T-helper 22 cell (primary cell): ENCODE results near the gene FN3K.
"Not testable (repeated sequence)": the region's sequence is repeated elsewhere in the genome, so short reads cannot be mapped to it uniquely, and the experiment has no call there.

ENCODE experiments used
- DNase-seq: peaks from one replicate; pipeline ENCODE4 v3.0.0-alpha.2; 2020; ENCODE audit warnings: low read depth

The FN3K gene

DNA sequence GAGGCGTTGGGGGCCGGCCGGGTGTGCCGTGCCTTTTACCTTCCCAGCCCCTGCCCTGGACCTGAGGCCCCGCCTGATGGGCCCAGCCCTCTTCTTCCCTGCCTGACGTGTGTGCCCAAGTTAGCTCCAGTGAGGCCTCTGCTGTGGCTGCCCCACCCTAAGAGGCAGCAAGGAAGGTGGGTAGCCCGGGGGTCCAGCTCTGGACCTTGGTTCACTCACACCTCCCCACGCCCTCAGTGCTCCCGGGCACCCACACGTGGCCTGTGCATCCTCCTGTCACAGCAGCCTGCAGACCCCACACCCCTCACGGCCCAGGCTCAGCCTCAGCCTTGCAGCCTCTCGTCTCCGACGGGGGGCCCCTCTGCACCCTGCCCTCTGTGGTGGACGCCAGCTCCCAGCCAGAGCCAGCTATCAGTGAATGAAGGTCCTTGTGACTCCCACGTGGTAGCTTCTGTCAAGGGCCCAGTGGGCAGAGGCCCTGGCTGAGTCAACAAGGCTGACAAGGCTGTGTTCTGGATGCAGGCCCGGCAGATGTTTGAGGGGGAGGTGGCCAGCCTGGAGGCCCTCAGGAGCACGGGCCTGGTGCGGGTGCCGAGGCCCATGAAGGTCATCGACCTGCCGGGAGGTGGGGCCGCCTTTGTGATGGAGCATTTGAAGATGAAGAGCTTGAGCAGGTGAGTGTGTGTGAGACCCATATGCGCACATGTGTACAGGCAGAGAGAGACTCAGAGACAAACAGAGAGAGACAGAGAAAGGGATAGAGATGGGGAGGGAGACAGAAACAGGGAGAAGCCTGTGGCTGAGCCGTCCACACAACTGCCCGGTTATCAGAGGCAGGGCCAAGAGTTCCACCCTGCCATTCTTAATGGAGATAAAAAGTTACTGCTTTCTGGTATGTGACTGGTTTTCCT lies 2.8 kb downstream of the FN3K start:
- DNase-seq: no peak

DNA sequence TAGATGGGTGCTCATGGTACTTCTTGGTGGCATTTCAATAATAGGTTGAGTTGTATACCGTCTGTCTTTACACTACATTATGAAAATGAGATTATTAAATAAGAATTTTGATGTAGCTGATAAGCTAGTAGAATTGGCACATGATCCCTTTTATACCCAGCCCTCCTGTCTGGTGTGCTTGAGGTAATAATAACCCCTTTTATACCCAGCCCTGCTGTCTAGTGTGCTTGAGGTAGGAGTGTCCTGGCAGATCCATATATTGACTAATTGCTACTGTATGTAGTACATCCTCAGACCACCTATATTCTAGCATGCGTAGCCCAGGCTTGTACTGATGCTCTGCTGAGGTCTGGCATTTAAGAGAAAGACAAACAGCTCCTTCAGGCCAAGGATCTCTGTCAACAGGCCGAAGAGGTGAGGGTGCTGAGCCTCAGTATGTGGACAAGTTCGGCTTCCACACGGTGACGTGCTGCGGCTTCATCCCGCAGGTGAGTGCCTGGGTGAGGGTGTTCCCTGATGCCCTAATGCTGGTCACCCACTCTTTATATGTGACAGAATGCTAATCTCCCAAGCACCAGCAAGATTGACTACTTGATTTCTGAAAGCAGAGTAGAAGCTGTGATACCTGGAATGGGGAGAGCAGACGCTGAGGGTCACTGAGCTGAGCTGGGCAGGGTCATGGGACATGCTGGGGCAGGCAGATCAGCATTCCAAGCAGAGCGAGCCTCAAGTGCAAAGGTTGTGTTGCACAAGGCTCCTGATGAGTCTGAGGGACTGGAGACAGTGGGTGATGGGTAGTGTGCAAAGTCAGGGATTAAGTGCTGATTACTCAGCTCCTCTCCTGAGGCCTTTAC lies 5.7 kb downstream of the FN3K start:
- DNase-seq: no peak

DNA sequence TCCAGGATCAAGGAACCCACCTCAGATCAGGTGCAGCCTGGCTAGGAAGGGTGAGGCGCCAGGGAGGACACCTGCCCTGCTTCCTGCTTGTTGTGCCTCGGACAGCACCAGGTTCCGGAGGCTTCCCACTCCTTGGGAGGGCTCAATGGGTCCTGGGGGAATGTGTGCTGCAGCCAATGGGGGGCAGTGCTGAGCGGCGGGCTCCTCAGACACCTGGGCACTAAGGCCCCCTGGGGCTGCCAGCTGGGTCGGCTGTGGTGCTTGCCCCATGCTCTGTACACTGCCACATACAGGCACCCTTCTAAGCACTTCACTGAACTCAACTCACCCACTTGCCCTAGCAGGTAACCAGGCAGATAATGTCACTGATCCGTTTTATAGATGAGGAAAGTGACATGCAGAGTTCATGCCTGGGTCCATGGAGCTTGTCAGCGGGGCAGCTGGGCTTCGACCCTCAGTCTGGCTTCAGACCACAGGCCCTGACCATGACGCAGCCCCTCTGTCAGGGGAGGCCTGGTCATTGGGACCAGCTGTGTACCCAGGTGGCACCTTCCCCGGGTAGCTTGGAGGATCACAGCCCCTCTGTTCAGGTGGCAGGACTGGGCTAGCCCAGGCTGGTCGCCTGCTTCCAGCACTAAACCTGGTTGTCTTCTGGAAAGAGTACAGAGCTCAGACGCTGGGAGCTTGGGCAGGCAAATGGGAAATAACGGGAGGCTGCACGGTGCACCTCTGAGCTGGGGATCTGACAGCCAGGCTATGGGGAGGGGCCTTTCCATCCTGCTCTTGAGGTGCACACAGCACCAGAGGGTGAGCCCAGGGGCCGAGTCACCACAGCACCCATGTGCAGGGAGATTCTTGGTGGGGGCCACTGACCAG lies 8.2 kb downstream of the FN3K start:
- no peak for DNase-seq

DNA sequence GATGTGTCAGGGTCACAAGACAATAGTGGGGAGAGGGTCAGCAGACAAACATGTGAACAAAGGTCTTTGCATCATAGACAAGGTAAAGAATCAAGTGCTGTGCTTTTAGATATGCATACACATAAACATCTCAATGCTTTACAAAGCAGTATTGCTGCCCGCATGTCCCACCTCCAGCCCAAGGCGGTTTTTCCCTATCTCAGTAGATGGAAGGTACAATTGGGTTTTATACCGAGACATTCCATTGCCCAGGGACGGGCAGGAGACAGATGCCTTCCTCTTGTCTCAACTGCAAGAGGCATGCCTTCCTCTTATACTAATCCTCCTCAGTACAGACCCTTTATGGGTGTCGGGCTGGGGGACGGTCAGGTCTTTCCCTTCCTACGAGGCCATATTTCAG lies 9.3 kb downstream of the FN3K start:
- DNase-seq: not testable (repeated sequence)

DNA sequence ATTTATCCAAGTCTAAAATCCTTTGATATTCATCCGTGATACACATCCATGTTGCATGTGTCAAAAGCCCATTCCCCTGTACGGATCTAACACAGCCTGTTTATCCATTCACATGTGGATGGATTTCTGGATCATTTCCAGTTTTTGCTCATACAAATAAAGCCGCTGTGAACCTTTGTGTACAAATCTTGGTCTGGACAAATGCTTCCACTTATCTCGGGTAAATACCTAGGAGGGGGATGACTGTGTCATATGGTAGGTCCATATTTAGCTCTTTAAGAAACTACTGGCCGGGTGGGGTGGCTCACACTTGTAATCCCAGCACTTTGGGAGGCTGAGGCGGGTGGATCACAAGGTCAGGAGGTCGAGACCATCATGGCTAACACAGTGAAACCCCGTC lies 10.1 kb downstream of the FN3K start:
- DNase-seq: no peak

DNA sequence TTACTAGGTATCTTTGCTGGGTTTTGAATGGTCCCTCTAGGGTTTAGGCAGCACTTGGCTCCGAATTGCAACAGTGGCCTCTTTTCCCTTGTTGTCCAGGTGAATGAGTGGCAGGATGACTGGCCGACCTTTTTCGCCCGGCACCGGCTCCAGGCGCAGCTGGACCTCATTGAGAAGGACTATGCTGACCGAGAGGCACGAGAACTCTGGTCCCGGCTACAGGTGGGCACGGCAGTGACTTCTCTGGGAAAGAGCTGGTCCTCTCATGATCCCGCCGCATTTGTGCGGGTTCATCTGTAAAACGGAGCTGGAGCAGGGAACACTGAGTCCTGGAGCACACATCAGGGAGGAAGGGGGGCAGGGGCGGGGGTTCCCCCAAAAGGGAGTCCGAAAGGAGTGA lies 13.3 kb downstream of the FN3K start:
- no peak for DNase-seq

DNA sequence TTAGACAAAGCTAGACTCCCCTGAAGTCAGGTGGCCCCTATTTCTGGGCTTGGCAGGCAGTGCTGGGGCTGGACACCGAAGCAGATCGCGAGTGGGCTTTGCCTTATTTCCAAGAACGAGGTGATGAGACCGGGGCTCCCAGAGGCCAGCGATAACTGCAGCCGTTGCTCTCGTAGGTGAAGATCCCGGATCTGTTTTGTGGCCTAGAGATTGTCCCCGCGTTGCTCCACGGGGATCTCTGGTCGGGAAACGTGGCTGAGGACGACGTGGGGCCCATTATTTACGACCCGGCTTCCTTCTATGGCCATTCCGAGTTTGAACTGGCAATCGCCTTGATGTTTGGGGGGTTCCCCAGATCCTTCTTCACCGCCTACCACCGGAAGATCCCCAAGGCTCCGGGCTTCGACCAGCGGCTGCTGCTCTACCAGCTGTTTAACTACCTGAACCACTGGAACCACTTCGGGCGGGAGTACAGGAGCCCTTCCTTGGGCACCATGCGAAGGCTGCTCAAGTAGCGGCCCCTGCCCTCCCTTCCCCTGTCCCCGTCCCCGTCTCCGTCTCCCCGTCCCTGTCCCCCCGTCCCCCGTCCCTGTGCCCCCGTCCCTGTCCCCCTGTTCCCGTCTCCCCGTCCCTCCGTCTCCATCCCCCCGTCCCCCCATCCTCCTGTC lies 15.0 kb downstream of the FN3K start:
- no peak for DNase-seq

DNA sequence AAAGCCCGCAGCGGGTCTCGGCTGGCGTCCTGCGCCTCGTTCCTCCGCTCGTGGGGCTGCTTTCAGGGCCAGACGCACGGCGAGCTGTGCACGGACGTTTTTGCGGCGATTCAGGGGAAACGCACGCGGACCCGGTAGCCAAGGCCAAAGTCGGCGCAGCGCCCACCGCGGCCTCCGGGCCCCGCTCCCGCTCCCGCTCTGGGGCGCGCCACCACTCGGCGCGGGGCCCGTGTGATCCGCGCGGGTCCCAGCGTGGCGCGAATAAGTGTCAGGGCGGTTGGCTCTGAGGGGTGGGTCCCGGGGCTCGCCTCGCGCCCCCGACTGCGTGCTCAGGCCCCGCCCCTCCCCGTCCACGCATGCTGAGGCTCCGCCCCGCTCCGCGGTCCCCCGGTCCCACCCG lies 15.8 kb downstream of the FN3K start:
- DNase-seq: no peak

DNA sequence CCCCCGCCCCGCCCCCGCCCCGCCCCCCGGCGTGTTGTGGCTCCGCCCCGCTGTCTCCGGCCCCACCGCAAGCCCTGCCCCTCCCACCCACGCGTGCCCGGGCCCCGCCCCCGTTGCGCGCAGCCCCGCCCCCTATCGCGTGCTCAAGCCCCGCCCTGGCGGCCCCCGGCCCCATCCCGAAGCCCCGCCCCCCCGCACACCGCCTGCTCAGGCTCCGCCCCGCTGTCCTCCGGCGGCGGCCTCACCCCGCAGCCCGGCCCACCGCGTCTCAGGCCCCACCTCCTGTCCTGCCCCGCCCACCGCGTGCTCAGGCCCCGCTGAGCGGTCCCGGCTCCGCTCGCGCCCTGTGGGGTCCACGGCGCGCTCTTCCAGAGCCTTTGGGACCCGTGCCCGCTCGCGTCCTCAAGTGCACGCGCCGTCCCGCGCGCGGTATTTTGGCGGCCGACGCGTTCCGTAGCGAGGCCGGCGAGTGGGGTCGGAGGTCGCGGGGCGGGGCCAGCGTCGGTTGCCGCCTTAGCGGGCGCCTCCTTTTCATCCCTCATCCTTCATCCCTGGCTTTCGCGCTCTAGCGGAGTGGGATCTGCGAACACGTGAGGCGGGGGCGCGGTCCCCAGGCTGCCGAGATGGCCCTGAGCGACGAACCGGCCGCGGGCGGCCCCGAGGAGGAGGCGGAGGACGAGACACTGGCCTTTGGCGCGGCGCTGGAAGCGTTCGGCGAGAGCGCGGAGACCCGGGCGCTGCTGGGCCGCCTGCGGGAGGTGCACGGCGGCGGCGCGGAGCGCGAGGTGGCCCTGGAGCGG lies 16.4 kb downstream of the FN3K start, which contains the start of gene TBCD:
Gene TBCD (plus strand): TSS at position 495 of the 800 bp plus-strand sequence. CDS start 129 bp downstream, at position 624.
- peak; percentile 83 for DNase-seq

DNA sequence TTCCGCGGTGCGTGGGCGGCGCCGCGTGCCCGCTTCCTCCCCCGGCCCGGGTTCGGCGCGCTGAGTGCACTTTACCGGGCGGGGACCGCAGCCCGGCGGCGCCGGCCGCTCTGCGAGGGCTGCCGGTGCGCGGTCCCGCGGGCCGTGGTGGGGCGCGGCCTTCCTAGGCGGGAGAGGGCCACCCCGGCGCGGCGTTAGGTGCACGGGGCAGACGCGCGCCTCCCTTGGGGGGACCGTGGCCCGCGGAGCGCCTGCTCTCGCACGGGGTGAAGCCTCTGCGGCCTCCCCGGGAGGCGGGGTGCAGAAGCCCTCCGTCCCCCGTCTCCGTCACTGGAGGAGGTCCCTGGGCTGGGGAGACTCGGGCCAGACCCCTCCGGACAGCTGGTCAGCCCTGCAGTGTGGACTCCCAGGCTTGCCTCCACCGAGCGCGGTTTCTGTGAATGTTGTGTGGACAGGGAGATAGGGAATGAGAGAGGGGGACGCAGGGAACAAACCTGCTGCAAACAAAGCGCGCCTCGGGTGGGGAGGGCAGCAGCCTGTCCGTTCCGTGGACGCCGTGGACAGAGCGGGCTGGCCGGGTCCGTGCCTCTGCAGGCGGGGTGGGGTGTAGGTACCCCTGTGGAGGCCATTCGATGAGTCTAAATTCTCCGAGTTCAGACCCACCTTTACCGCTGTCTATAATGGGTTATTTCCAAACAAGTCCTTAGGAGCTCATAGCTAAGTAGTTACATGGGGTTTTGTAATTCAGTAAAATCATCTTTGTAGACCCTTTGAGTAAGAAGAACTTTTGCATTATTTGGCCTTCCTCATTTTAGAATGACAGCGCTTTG lies 17.2 kb downstream of the FN3K start:
- DNase-seq: no peak

DNA sequence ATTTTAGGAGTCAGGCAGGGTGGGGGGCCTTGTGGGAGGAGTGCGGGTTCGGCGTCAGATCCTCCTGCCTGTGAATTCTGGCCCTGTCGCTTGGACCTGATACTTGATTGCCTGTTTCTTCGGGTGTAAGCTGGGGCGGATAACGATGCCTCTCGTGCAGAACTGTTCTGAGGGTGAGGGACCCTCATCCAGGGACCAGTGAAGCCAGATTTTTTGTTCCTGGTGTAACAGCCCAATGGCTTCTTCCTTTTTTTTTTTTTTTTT lies 17.7 kb downstream of the FN3K start:
- DNase-seq: no peak

DNA sequence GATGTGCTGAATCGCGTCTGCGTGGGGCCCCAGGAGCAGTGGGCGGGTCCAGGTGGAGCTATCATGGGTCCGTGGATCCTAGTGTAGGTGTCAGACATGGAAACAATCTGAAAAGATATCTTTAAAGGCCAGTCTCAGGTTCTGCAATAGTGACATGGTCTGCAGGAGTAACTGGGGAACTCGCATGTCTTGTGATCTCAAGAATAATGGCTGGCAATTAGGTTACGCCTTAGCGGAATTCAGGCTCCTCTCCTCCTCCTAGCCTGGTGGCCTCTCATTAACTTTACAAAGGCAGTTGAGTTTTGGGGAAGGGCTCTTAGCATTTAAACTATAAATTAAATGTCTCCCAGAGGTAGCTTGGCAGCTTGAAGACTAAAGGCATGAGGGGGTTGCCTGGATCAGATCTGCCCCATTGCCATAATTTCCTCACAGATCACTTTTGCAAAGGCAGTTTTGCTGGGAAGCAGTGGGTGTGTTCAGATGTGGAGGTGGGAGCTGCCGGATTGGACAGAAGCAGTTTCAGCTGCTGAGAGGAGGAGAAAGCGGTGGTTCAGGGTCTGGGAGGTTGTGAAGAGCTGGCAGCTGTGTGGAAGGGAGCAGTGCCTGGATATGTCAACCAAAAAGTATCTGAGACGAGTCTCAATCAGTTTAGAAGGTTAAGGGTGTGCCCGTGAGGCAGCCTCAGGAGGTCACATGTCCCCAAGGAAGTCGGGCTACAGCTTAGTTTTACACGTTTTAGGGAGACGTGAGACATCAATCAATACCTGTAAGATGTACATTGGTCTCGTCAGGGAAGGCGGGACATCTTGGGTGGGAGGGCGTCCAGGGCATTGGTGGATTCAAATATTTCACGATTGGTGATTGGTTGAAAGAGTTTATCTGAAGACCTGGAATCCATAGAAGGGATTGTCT lies 19.1 kb downstream of the FN3K start:
- no peak for DNase-seq

DNA sequence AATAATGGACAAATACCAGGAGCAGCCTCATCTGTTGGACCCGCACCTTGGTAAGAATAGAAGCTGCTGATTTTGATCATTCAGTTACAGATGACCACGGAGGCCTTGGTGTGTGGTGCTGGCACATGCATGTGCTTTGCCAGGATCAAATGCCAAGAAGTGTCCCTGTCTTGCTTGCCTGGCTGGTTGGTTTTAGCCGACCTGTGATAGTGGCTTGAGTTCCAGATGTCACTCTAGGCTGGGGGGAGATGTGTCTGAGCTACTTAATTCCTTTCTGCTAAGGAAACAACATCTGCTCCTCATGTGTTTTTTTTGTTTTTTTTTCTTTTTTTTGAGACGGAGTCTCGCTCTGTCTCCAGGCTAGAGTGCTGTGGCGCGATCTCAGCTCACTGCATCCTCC lies 20.8 kb downstream of the FN3K start:
- DNase-seq: no peak

DNA sequence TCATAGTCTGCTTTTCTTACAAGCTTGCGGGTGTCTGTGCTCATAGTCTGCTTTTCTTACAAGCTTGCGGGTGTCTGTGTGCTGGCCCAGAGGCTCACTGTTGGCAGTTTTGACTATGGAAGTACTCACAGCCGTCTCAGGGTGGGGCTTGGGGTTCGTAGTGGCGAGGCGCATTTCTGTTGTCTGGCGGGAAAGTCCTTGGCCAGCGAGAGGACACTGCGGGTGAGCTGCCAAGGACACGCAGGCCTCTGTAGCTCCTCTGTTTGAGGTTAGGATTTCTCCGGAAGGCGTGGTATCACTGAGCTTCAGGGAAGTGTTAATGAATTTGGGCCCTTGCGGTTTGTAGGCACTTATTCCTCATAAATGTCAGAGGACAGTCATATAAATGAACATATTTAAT lies 30.0 kb downstream of the FN3K start:
- DNase-seq: no peak

DNA sequence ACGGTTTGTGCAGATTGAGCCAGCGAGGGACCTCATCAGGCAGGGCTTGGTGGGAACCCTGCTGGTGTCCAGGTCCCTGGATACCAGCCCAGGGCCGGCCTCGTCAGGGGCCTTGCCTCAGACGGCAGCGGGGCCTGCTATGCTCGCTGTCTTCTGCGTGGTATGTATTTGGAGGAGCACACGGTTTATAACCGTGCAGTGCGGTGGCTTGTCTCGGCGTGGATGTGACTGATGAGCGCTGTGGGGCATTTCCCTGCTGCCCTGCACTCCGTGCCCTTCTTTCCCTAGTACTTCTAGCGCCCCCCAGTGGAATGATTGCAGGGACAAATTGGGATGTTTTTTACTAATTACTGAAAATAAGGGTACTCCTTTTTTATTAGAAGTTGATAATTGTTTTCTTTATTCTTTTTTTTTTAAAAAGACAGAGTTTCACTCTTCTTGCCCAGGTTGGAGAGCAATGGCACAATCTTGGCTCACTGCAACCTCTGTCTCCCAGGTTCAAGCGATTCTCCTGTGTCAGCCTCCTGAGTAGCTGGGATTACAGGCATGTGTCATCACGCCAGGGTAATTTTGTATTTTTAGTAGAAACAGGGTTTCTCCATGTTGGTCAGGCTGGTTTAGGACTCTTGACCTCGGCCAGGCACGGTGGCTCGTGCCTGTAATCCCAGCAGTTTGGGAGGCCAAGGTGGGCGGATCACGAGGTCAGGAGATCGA lies 31.8 kb downstream of the FN3K start:
- DNase-seq: no peak

DNA sequence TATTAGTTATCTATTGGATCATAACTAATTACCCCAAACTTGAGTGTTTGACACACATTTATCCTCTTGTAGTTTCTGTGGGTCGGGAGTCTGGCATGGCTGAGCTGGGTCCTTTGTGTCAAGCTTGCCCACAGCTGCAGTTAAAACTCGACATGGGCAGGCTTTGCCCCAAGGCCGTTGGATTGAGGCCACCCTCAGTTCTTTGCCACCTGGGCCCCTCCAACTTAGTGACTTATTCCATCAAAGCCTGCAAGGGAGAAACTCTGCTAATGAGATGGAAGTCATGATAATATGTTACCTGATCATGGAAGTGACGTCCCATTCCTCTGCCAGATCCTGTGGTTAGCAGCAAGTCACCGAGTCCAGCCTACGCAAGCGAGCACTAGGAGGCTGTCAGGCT lies 33.6 kb downstream of the FN3K start:
- DNase-seq: no peak

DNA sequence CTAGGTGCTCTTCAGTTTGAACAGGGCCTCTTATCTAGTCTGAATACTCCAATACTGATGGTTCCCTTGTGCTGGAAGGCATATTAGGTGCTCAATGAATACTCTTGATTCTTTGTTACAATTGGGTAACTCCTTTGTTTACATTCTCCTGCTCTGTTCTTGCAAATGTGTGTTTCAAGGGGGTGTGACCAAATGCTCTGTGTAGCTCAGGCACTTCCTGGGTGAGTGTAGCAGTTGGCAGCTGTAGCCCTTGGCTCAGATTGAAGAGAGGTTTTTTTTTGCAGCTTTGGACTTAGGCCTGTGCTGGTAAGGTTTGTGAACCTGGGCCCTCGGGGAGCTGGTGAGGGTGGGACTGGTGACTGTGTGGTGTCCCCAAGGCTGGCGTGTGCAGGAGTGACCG lies 36.6 kb downstream of the FN3K start:
- DNase-seq: no peak

DNA sequence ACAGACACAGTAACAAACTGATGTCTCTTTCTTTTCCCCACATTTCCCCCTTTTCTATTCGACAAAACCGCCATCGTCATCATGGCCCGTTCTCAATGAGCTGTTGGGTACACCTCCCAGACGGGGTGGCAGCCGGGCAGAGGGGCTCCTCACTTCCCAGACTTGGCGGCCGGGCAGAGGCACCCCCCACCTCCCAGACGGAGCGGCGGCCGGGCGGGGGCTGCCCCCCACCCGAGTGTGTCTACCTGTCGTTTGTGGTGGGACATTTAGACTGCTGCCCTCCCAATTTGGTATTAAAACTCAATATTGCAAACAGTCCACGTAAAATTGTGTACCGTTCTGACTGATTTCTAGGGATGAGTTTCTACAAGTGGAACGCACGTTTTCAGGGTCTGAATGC lies 39.0 kb downstream of the FN3K start:
- DNase-seq: not testable (repeated sequence)
